Hepatocyte (in vitro differentiated cells): ENCODE measurements around the gene ETNPPL. TPM values are rescaled to one million over a fixed set of nuclear protein-coding genes. Genes with fewer than 3 reads are reported as not detected.
A peak's percentile ranks its signal among the peaks of the same experiment; 100 is the strongest.

Source experiments
- DNase-seq: peaks from one replicate; pipeline ENCODE4 v3.0.0-alpha.2; 2016; ENCODE audit warnings: low spot score
- H2AFZ ChIP-seq: fragments of 200-600 bp; sonication (generic); 2 replicates; pipeline ENCODE4 v1.6.0; 2016; ENCODE audit warnings: antibody characterized with exemption, mild to moderate bottlenecking
- H3K27ac ChIP-seq: fragments of 200-600 bp; sonication (generic); 2 replicates; pipeline ENCODE4 v1.5.1; 2016; ENCODE audit warnings: mild to moderate bottlenecking
- H3K27me3 ChIP-seq: fragments of 200-600 bp; sonication (generic); 2 replicates; pipeline ENCODE4 v1.6.1; 2016
- H3K36me3 ChIP-seq: fragments of 200-600 bp; sonication (generic); replicated peaks from 2 replicates; pipeline ENCODE4 v1.5.1; 2016; ENCODE audit warnings: low read depth; ENCODE audit not compliant: insufficient read depth
- H3K4me1 ChIP-seq: fragments of 200-600 bp; sonication (generic); 2 replicates; pipeline ENCODE4 v1.5.1; 2016; ENCODE audit warnings: mild to moderate bottlenecking, moderate library complexity; ENCODE audit not compliant: insufficient read depth
- H3K4me2 ChIP-seq: fragments of 200-600 bp; sonication (generic); 2 replicates; pipeline ENCODE4 v1.6.0; 2016
- H3K4me3 ChIP-seq: fragments of 200-600 bp; sonication (generic); 2 replicates; pipeline ENCODE4 v1.5.1; 2016; ENCODE audit warnings: mild to moderate bottlenecking
- H3K79me2 ChIP-seq: fragments of 200-600 bp; sonication (generic); 2 replicates; pipeline ENCODE4 v1.6.0; 2017; ENCODE audit warnings: mild to moderate bottlenecking
- H3K9me2 ChIP-seq: fragments of 200-600 bp; sonication (generic); replicated peaks from 2 replicates; pipeline ENCODE4 v1.6.0; 2017; ENCODE audit warnings: mild to moderate bottlenecking; ENCODE audit not compliant: insufficient read depth
- H3K9me3 ChIP-seq: fragments of 200-600 bp; sonication (generic); 2 replicates; pipeline ENCODE4 v1.5.1; 2016; ENCODE audit warnings: low read depth, mild to moderate bottlenecking
- H4K20me1 ChIP-seq: fragments of 200-600 bp; sonication (generic); 2 replicates; pipeline ENCODE4 v1.6.0; 2016; ENCODE audit warnings: mild to moderate bottlenecking; ENCODE audit not compliant: insufficient read depth, poor library complexity, severe bottlenecking
- CTCF ChIP-seq: fragments of 200-600 bp; sonication (generic); IDR thresholded peaks from 2 replicates; pipeline ENCODE4 v1.5.1; 2016; ENCODE audit warnings: antibody characterized with exemption, mild to moderate bottlenecking; ENCODE audit not compliant: poor library complexity
- EZH2 ChIP-seq: fragments of 200-600 bp; sonication (generic); IDR thresholded peaks from 2 replicates; pipeline ENCODE4 v1.6.1; 2016; ENCODE audit warnings: antibody characterized with exemption, mild to moderate bottlenecking, borderline replicate concordance
- EZH2phosphoT487 ChIP-seq: fragments of 200-600 bp; sonication (generic); IDR thresholded peaks from one replicate; pipeline ENCODE4 v1.6.1; 2018; ENCODE audit warnings: antibody characterized with exemption, mild to moderate bottlenecking, low read depth, moderate library complexity; ENCODE audit not compliant: unreplicated experiment, severe bottlenecking
- WGBS: methylation state at CpG from one replicate; pipeline ENCODE4 v1.1.6; 2016; ENCODE audit warnings: low lambda C conversion rate; ENCODE audit errors: missing lambda C conversion rate; 5-methylcytosine and 5-hydroxymethylcytosine counted together
- polyA plus RNA-seq: library from polyadenylated mRNA; unstranded; fragments of >200 nt; fragmentation: Nextera tagmentation; extraction: Ambion mirVana; gene quantifications from 2 replicates; pipeline ENCODE4 v1.2.1, GENCODE V29; 2016
- total RNA-seq: library from RNA; depleted of rRNA; stranded (reverse); fragments of >200 nt; gene quantifications from 2 replicates; pipeline ENCODE4 v1.2.3, GENCODE V29; 2014

The ETNPPL gene
- total RNA-seq: 1.2 and 2.4 TPM in 2 replicates
- polyA plus RNA-seq: 0.79 and 1.7 TPM in 2 replicates

- peaks cover 31% of the 10 kb centered on the region for H3K27me3 ChIP-seq
- DNase-seq: peak; percentile 47
- no peaks in the 10 kb centered on the region for H3K79me2 ChIP-seq
- TF ChIP-seq EZH2phosphoT487: no peak
- no peak for TF ChIP-seq CTCF
- peak; percentile 35 for TF ChIP-seq EZH2
- H3K36me3 ChIP-seq: no peaks in the 10 kb centered on the region
- WGBS: 3% methylated on average over 58 of the region's 61 CpGs
- no peak within 1 kb of the TSS for H3K27ac ChIP-seq
- peak within 1 kb of the TSS; percentile 100 for H3K4me2 ChIP-seq
- H3K4me1 ChIP-seq: no peaks in the 10 kb centered on the region
- H3K4me3 ChIP-seq: peak within 1 kb of the TSS; percentile 64
- no peaks in the 10 kb centered on the region for H3K9me2 ChIP-seq
- H4K20me1 ChIP-seq: no peaks in the 10 kb centered on the region
- H2AFZ ChIP-seq: peak within 1 kb of the TSS; percentile 79
- H3K9me3 ChIP-seq: no peaks in the 10 kb centered on the region
Measured at GRCh38 chr4:108762559-108763225, at the start of gene ETNPPL. TSS of gene ETNPPL (minus strand) at chr4:108763053. CDS start at chr4:108762898, 155 bp downstream.

- no peaks in the 10 kb centered on the region for H3K79me2 ChIP-seq
- no peak overlapping the region for H3K4me3 ChIP-seq
- no peak overlapping the region for H3K27ac ChIP-seq
- H3K4me2 ChIP-seq: no peak overlapping the region
- no peaks in the 10 kb centered on the region for H3K4me1 ChIP-seq
- DNase-seq: no peak
- peaks cover 8% of the 10 kb centered on the region for H3K27me3 ChIP-seq
- no peak for TF ChIP-seq EZH2phosphoT487
- H4K20me1 ChIP-seq: no peaks in the 10 kb centered on the region
- H3K9me2 ChIP-seq: no peaks in the 10 kb centered on the region
- no peaks in the 10 kb centered on the region for H3K36me3 ChIP-seq
- no peaks in the 10 kb centered on the region for H3K9me3 ChIP-seq
- no peak overlapping the region for H2AFZ ChIP-seq
- 89% methylated on average over 1 of the region's 1 CpG for WGBS
Measured at GRCh38 chr4:108811486-108811885, 48.6 kb upstream of the ETNPPL start.

- H4K20me1 ChIP-seq: no peaks in the 10 kb centered on the region
- no peaks in the 10 kb centered on the region for H3K9me3 ChIP-seq
- DNase-seq: no peak
- TF ChIP-seq CTCF: no peak
- no peak for TF ChIP-seq EZH2
- no peak for TF ChIP-seq EZH2phosphoT487
- H3K4me2 ChIP-seq: no peak overlapping the region
- no peak overlapping the region for H3K4me3 ChIP-seq
- no peaks in the 10 kb centered on the region for H3K4me1 ChIP-seq
- H3K9me2 ChIP-seq: no peaks in the 10 kb centered on the region
- H2AFZ ChIP-seq: no peak overlapping the region
- H3K79me2 ChIP-seq: no peaks in the 10 kb centered on the region
- no peaks in the 10 kb centered on the region for H3K27me3 ChIP-seq
- 88% methylated on average over 1 of the region's 1 CpG for WGBS
- H3K27ac ChIP-seq: no peak overlapping the region
- H3K36me3 ChIP-seq: no peaks in the 10 kb centered on the region
Measured at GRCh38 chr4:108810087-108810486, 47.2 kb upstream of the ETNPPL start.

GRCh38 chr4:108804648-108805273, 41.9 kb upstream of the ETNPPL start:
- H3K4me2 ChIP-seq: no peak overlapping the region
- 84% methylated on average over 5 of the region's 5 CpGs for WGBS
- DNase-seq: no peak
- H2AFZ ChIP-seq: no peak overlapping the region
- H3K4me1 ChIP-seq: no peaks in the 10 kb centered on the region
- H3K36me3 ChIP-seq: no peaks in the 10 kb centered on the region
- no peaks in the 10 kb centered on the region for H3K79me2 ChIP-seq
- no peaks in the 10 kb centered on the region for H3K9me2 ChIP-seq
- H3K27me3 ChIP-seq: no peaks in the 10 kb centered on the region
- H3K9me3 ChIP-seq: no peaks in the 10 kb centered on the region
- no peak overlapping the region for H3K4me3 ChIP-seq
- TF ChIP-seq EZH2: no peak
- no peak for TF ChIP-seq EZH2phosphoT487
- H4K20me1 ChIP-seq: no peaks in the 10 kb centered on the region
- H3K27ac ChIP-seq: no peak overlapping the region
